Measurements from ENCODE around the gene TMEM63B. TPM values are rescaled to one million over a fixed set of nuclear protein-coding genes. Genes with fewer than 3 reads are reported as not detected.
A peak's percentile ranks its signal among the peaks of the same experiment; 100 is the strongest.
"Not testable (repeated sequence)": the region's sequence is repeated elsewhere in the genome, so short reads cannot be mapped to it uniquely, and the experiment has no call there.

TMEM63B gene
- total RNA-seq, 1 donor = 6.5 TPM

GRCh38 chr6:44093750-44094402, 33.5 kb upstream of the TMEM63B start:
- no peak for DNase-seq (ENCODE audit: low read depth in 2 of 3, low spot score in 2 of 3)

- peak in 1 of 3 donors; percentile 41 for DNase-seq (ENCODE audit: low read depth in 2 of 3, low spot score in 2 of 3)
Observed at GRCh38 chr6:44094403-44095242, 32.7 kb upstream of the TMEM63B start.

- not testable (repeated sequence) for DNase-seq (ENCODE audit: low read depth in 2 of 3, low spot score in 2 of 3)
Observed at GRCh38 chr6:44095243-44095623, 32.1 kb upstream of the TMEM63B start.

- peak; percentile 47 to 88 (median 75) for DNase-seq (ENCODE audit: low read depth in 2 of 3, low spot score in 2 of 3)
Observed at GRCh38 chr6:44096612-44097011, 30.7 kb upstream of the TMEM63B start.

GRCh38 chr6:44097782-44098317, 29.5 kb upstream of the TMEM63B start:
- DNase-seq (ENCODE audit: low read depth in 2 of 3, low spot score in 2 of 3) = no peak

- no peak for DNase-seq (ENCODE audit: low read depth in 2 of 3, low spot score in 2 of 3)
Observed at GRCh38 chr6:44099192-44099591, 28.2 kb upstream of the TMEM63B start.

- DNase-seq (ENCODE audit: low read depth in 2 of 3, low spot score in 2 of 3) = peak in 1 of 3 donors; percentile 56
Observed at GRCh38 chr6:44100088-44100550, 27.2 kb upstream of the TMEM63B start.

- no peak for DNase-seq (ENCODE audit: low read depth in 2 of 3, low spot score in 2 of 3)
Observed at GRCh38 chr6:44101832-44102231, 25.5 kb upstream of the TMEM63B start.

- no peak for DNase-seq (ENCODE audit: low read depth in 2 of 3, low spot score in 2 of 3)
Observed at GRCh38 chr6:44102527-44102926, 24.8 kb upstream of the TMEM63B start.

- DNase-seq (ENCODE audit: low read depth in 2 of 3, low spot score in 2 of 3) = no peak
Observed at GRCh38 chr6:44104481-44105021, 22.8 kb upstream of the TMEM63B start.

GRCh38 chr6:44105146-44105545, 22.2 kb upstream of the TMEM63B start:
- no peak for DNase-seq (ENCODE audit: low read depth in 2 of 3, low spot score in 2 of 3)

- no peak for DNase-seq (ENCODE audit: low read depth in 2 of 3, low spot score in 2 of 3)
Observed at GRCh38 chr6:44105993-44106740, 21.2 kb upstream of the TMEM63B start.

GRCh38 chr6:44107017-44107416, 20.3 kb upstream of the TMEM63B start:
- no peak for DNase-seq (ENCODE audit: low read depth in 2 of 3, low spot score in 2 of 3)

- no peak for DNase-seq (ENCODE audit: low read depth in 2 of 3, low spot score in 2 of 3)
Observed at GRCh38 chr6:44108471-44108870, 18.9 kb upstream of the TMEM63B start.

GRCh38 chr6:44109212-44109611, 18.1 kb upstream of the TMEM63B start:
- DNase-seq (ENCODE audit: low read depth in 2 of 3, low spot score in 2 of 3) = no peak

GRCh38 chr6:44110005-44110676, 17.2 kb upstream of the TMEM63B start:
- DNase-seq (ENCODE audit: low read depth in 2 of 3, low spot score in 2 of 3) = no peak

- DNase-seq (ENCODE audit: low read depth in 2 of 3, low spot score in 2 of 3) = no peak
Observed at GRCh38 chr6:44110966-44111365, 16.4 kb upstream of the TMEM63B start.

- no peak for DNase-seq (ENCODE audit: low read depth in 2 of 3, low spot score in 2 of 3)
Observed at GRCh38 chr6:44111434-44112417, 15.6 kb upstream of the TMEM63B start.

- no peak for DNase-seq (ENCODE audit: low read depth in 2 of 3, low spot score in 2 of 3)
Observed at GRCh38 chr6:44113414-44113813, 13.9 kb upstream of the TMEM63B start.

Data from hematopoietic multipotent progenitor cell (in vitro differentiated cells).